ENCODE measurements around the gene AARS1. TPM values are rescaled to one million over a fixed set of nuclear protein-coding genes. Genes with fewer than 3 reads are reported as not detected.
"Not testable (repeated sequence)": the region's sequence is repeated elsewhere in the genome, so short reads cannot be mapped to it uniquely, and the experiment has no call there.

The AARS1 gene
- polyA plus RNA-seq: 10 to 100 TPM; 12.9 to 27.8 TPM

DNA sequence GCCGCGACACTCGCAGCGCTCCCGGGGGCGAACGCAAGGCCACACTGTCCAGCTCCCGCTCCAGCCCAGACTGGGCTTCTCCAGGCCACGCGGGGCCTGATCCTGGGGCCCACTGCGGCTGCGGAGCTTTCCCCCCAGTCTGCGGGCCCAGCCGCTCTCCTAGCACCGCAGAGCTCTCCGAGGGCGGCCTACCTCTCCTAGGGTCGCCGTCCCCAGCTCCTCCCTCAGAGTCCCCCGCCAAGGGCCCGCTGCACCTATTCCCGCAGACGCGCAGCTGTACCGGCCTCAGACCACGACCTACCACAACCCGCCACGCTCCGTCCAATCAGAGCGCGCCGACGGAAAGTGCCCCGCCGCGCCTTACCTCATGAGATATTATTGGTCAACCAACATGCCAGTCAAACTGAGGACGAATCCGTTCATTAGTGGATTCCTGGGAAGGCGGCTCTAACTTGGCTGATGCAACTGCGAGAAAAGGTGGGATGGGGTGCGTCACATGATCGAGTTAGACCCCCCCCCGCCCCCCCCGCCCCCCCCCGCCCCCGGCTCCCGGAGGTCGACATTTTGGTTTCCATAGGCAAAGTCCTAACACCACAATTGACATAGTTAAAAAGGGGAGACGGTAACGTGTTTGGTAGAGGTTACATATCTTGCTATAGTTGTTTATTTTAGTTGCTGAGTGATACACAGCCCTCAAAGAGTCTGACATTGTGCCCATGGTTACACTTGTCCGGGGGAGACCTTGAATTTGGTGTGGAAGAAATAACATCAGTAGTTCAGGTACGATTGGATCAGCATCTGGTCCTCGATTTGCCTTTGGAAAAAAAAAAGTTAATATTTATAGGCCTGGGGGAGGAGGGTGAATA is at the start of gene AARS1:
AARS1 (minus strand) TSS at position 278 of the 866 bp plus-strand sequence. CDS start 6,743 bp downstream, outside the sequence.
- no peaks in the 10 kb centered on the region for H3K4me1 ChIP-seq (ENCODE audit: control insufficient read depth in 2 of 2, insufficient read depth in 2 of 2, low read length in 1 of 2)
- H3K9me3 ChIP-seq (ENCODE audit: control insufficient read depth in 2 of 2, insufficient read depth in 1 of 2, low read depth in 1 of 2, low read length in 1 of 2): no peaks in the 10 kb centered on the region
- H3K4me3 ChIP-seq (ENCODE audit: low read depth in 1 of 2, low read length in 2 of 2): peak within 1 kb of the TSS; percentile 80 to 92
- H3K27ac ChIP-seq (ENCODE audit: low read depth in 2 of 2, low read length in 1 of 2): peak within 1 kb of the TSS; percentile 89 to 93
- 0 to 1% methylated on average over 52 to 53 of the region's 53 CpGs for WGBS, 2 donors
- no peaks in the 10 kb centered on the region for H3K27me3 ChIP-seq (ENCODE audit: control insufficient read depth in 1 of 2, insufficient read depth in 2 of 2, low read length in 2 of 2)
- no peaks in the 10 kb centered on the region for H3K36me3 ChIP-seq (ENCODE audit: control insufficient read depth in 2 of 2, insufficient read depth in 2 of 2, low read length in 1 of 2)

DNA sequence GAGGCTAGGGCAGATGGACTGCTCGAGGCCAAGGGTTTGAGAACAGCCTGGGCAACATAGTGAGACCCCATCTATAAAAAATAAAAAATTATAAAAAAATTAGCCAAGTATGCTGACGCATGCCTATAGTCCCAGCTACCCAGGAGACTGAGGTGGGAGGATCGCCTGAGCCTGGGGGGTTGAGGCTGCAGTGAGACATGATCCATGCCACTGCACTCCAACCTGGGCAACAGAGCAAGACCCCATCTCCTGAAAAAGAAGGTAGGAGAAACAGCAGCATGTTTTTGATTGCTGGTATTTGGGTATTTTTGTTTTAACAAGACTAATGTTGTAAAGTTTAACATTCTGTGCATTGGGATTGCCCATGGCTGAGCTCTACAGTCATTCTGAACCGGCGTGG is 48.5 kb upstream of the AARS1 start:
- Histone ChIP-seq H3K4me3 (ENCODE audit: low read depth in 1 of 2, low read length in 2 of 2) (no peak overlapping the region), H3K9me3 (ENCODE audit: control insufficient read depth in 2 of 2, insufficient read depth in 1 of 2, low read depth in 1 of 2, low read length in 1 of 2) (no peaks in the 10 kb centered on the region), H3K27ac (ENCODE audit: low read depth in 2 of 2, low read length in 1 of 2) (no peak overlapping the region), H3K27me3 (ENCODE audit: control insufficient read depth in 1 of 2, insufficient read depth in 2 of 2, low read length in 2 of 2) (no peaks in the 10 kb centered on the region), H3K36me3 (ENCODE audit: control insufficient read depth in 2 of 2, insufficient read depth in 2 of 2, low read length in 1 of 2) (peaks cover 10 to 12% of the 10 kb centered on the region in 2 donors), H3K4me1 (ENCODE audit: control insufficient read depth in 2 of 2, insufficient read depth in 2 of 2, low read length in 1 of 2) (no peaks in the 10 kb centered on the region)
- WGBS, 2 donors: 96 to 100% methylated on average over 5 of the region's 5 CpGs

DNA sequence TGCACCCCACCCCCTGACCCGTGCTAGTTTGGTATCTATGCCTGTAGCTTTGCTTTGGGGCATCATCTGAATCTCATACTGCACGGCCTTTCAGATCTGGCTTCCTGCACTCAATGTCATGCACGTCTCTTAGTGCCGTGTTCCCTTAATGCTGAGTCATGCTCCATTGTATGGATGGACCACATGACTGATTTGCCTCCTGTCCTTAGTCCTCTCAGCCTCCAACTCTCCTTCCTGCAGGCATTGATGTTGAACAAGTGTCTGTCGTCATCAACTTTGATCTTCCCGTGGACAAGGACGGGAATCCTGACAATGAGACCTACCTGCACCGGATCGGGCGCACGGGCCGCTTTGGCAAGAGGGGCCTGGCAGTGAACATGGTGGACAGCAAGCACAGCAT is 43.4 kb upstream of the AARS1 start:
- H3K4me3 ChIP-seq (ENCODE audit: low read depth in 1 of 2, low read length in 2 of 2); H3K4me1 ChIP-seq (ENCODE audit: control insufficient read depth in 2 of 2, insufficient read depth in 2 of 2, low read length in 1 of 2); H3K27ac ChIP-seq (ENCODE audit: low read depth in 2 of 2, low read length in 1 of 2); H3K27me3 ChIP-seq (ENCODE audit: control insufficient read depth in 1 of 2, insufficient read depth in 2 of 2, low read length in 2 of 2); H3K9me3 ChIP-seq (ENCODE audit: control insufficient read depth in 2 of 2, insufficient read depth in 1 of 2, low read depth in 1 of 2, low read length in 1 of 2): not testable (repeated sequence)
- 58 to 76% methylated on average over 5 of the region's 12 CpGs for WGBS, 2 donors
- H3K36me3 ChIP-seq (ENCODE audit: control insufficient read depth in 2 of 2, insufficient read depth in 2 of 2, low read length in 1 of 2): peaks cover 12 to 18% of the 10 kb centered on the region in 2 donors

DNA sequence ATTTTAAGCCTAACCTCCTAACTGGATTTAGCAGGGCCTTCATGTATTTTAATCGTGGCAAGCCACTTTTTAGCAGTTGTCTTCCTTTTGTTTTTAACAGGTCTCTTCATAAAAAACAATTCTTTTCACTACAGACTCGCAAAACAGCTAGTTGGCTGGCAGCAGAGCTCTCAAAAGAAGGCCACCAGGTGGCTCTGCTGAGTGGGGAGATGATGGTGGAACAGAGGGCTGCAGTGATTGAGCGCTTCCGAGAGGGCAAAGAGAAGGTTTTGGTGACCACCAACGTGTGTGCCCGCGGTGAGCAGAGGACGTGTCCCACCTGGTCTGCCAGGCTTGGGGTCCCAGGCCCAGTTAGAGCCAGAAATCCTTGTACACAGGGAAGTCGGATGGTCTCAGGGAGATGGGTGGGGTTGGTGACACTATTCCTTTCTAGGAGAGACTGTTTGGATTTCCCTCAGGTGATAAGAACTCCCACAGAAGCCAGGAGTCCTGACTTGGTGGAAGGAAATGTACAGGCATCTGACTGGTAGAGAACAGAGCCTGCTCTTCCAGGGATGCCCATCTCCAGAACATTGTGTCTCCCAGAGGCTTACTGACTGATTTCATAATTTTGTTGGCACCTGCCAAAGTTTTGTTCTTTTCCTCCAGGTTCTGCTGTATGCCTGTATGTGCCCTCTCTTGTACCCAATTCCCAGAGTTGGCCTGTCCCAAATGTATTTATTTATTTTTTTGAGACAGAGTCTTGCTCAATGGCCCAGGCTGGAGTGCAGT is 42.5 kb upstream of the AARS1 start:
- peaks cover 12 to 18% of the 10 kb centered on the region in 2 donors for H3K36me3 ChIP-seq (ENCODE audit: control insufficient read depth in 2 of 2, insufficient read depth in 2 of 2, low read length in 1 of 2)
- H3K27ac ChIP-seq (ENCODE audit: low read depth in 2 of 2, low read length in 1 of 2): no peak overlapping the region

DNA sequence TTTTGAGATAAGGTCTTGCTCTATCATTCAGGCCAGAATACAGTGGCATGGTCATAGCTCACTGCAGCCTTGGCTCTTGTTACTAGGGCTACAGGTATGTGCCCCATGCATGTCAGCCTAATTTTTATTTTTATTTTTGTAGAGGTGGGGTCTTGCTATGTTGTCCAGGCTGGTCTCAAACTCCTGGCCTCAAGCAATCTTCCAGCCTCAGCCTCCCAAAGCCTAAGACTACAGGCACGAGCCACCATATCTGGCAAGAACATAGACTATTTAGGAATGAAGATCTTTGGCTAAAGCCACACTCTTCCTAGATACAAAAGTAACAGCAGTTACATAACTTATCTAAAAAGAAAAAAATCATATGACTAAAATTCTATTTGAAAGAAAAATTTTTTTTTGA is 41.8 kb upstream of the AARS1 start:
- Histone ChIP-seq H3K4me3 (ENCODE audit: low read depth in 1 of 2, low read length in 2 of 2) (no peak overlapping the region), H3K36me3 (ENCODE audit: control insufficient read depth in 2 of 2, insufficient read depth in 2 of 2, low read length in 1 of 2) (peaks cover 12 to 18% of the 10 kb centered on the region in 2 donors), H3K4me1 (ENCODE audit: control insufficient read depth in 2 of 2, insufficient read depth in 2 of 2, low read length in 1 of 2) (no peaks in the 10 kb centered on the region), H3K9me3 (ENCODE audit: control insufficient read depth in 2 of 2, insufficient read depth in 1 of 2, low read depth in 1 of 2, low read length in 1 of 2) (no peaks in the 10 kb centered on the region), H3K27ac (ENCODE audit: low read depth in 2 of 2, low read length in 1 of 2) (no peak overlapping the region), H3K27me3 (ENCODE audit: control insufficient read depth in 1 of 2, insufficient read depth in 2 of 2, low read length in 2 of 2) (no peaks in the 10 kb centered on the region)
- 93 to 94% methylated on average over 1 of the region's 1 CpG for WGBS, 2 donors

More for the DNA sequence above, 42.5 kb upstream of the AARS1 start:
- WGBS, 2 donors: 60 to 65% methylated on average over 9 of the region's 9 CpGs
- no peak overlapping the region for H3K4me3 ChIP-seq (ENCODE audit: low read depth in 1 of 2, low read length in 2 of 2)
- H3K4me1 ChIP-seq (ENCODE audit: control insufficient read depth in 2 of 2, insufficient read depth in 2 of 2, low read length in 1 of 2): no peaks in the 10 kb centered on the region
- H3K27me3 ChIP-seq (ENCODE audit: control insufficient read depth in 1 of 2, insufficient read depth in 2 of 2, low read length in 2 of 2): no peaks in the 10 kb centered on the region
- no peaks in the 10 kb centered on the region for H3K9me3 ChIP-seq (ENCODE audit: control insufficient read depth in 2 of 2, insufficient read depth in 1 of 2, low read depth in 1 of 2, low read length in 1 of 2)

DNA sequence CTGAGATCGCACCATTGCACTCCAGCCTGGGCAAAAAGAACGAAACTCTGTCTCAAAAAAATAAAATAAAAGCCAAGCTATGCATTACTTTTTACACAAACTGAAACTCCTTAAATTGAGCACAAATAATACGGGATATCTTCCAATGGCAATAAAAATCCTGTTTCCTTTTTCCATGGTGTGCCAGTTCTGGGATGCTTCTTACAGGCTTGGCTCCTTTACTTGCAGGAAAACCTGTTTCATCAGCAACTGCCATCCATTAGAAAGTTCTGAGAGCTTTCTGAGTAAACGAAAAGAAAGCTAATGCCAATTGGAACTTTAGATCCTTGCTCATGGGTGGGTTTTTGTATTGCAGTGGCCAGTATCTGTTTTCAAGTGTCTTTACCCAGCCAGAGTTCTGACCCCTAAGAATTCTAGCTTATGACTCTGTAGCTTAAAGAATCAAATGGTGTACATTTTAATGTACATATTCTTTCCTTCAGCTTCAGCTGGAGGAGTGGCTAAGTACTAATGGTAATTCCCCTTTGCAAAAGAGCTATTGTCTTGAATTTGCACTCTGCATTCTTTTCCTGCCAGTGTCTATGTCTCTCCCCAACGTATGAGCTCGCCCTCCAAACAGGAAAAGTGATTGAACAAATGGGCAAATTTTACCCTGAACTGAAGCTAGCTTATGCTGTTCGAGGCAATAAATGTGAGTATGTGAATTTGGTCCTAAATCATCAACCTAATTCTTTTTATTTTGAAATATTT is 35.9 kb upstream of the AARS1 start:
- WGBS, 2 donors: 90 to 91% methylated on average over 7 of the region's 7 CpGs
- Histone ChIP-seq H3K4me3 (ENCODE audit: low read depth in 1 of 2, low read length in 2 of 2) (no peak overlapping the region), H3K36me3 (ENCODE audit: control insufficient read depth in 2 of 2, insufficient read depth in 2 of 2, low read length in 1 of 2) (peaks cover 0 to 7% of the 10 kb centered on the region in 2 donors), H3K9me3 (ENCODE audit: control insufficient read depth in 2 of 2, insufficient read depth in 1 of 2, low read depth in 1 of 2, low read length in 1 of 2) (no peaks in the 10 kb centered on the region), H3K27ac (ENCODE audit: low read depth in 2 of 2, low read length in 1 of 2) (no peak overlapping the region), H3K4me1 (ENCODE audit: control insufficient read depth in 2 of 2, insufficient read depth in 2 of 2, low read length in 1 of 2) (no peaks in the 10 kb centered on the region), H3K27me3 (ENCODE audit: control insufficient read depth in 1 of 2, insufficient read depth in 2 of 2, low read length in 2 of 2) (no peaks in the 10 kb centered on the region)

DNA sequence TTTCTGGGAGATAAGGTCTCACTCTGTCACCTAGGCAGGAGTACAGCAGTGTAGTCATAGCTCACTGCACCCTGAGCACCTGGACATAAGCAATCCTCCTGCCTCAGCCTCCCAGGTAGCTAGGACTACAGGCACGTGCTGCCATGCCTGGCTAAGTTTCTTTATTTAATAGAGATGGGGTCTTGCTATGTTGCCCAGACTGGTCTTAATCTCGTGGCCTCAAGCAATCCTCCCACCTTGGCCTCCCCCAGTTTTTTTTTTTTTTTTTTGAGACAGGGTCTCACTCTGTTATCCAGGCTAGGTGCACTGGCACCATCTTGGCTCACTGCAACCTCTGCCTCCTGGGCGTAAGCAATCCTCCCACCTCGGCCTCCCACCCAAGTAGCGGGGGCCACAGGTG is 30.8 kb upstream of the AARS1 start:
- peaks cover 2 to 10% of the 10 kb centered on the region in 2 donors for H3K36me3 ChIP-seq (ENCODE audit: control insufficient read depth in 2 of 2, insufficient read depth in 2 of 2, low read length in 1 of 2)
- H3K27ac ChIP-seq (ENCODE audit: low read depth in 2 of 2, low read length in 1 of 2): no peak overlapping the region
- H3K9me3 ChIP-seq (ENCODE audit: control insufficient read depth in 2 of 2, insufficient read depth in 1 of 2, low read depth in 1 of 2, low read length in 1 of 2): no peaks in the 10 kb centered on the region
- no peaks in the 10 kb centered on the region for H3K27me3 ChIP-seq (ENCODE audit: control insufficient read depth in 1 of 2, insufficient read depth in 2 of 2, low read length in 2 of 2)
- WGBS, 2 donors: 97 to 100% methylated on average over 5 of the region's 5 CpGs
- no peak overlapping the region for H3K4me3 ChIP-seq (ENCODE audit: low read depth in 1 of 2, low read length in 2 of 2)
- H3K4me1 ChIP-seq (ENCODE audit: control insufficient read depth in 2 of 2, insufficient read depth in 2 of 2, low read length in 1 of 2): no peaks in the 10 kb centered on the region

DNA sequence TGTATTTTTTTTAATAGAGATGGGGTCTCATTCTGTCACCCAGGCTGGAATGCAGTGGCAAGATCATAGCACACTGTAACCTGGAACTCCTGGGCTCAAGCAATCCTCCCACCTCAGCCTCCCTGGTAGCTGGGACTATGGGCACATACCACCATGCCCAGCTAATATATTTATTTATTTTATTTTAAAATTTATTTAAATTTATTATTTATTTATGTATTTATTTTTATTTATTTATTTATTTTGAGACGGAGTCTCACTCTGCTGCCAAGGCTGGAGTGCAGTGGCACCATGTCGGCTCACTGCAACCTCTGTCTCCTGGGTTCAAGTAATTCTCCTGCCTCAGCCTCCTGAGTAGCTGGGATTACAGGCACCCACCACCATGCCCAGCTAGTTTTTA is 18.4 kb upstream of the AARS1 start:
- H3K27me3 ChIP-seq (ENCODE audit: control insufficient read depth in 1 of 2, insufficient read depth in 2 of 2, low read length in 2 of 2); H3K27ac ChIP-seq (ENCODE audit: low read depth in 2 of 2, low read length in 1 of 2); H3K4me1 ChIP-seq (ENCODE audit: control insufficient read depth in 2 of 2, insufficient read depth in 2 of 2, low read length in 1 of 2); H3K36me3 ChIP-seq (ENCODE audit: control insufficient read depth in 2 of 2, insufficient read depth in 2 of 2, low read length in 1 of 2); H3K9me3 ChIP-seq (ENCODE audit: control insufficient read depth in 2 of 2, insufficient read depth in 1 of 2, low read depth in 1 of 2, low read length in 1 of 2); H3K4me3 ChIP-seq (ENCODE audit: low read depth in 1 of 2, low read length in 2 of 2): not testable (repeated sequence)
- 94 to 96% methylated on average over 2 of the region's 2 CpGs for WGBS, 2 donors

DNA sequence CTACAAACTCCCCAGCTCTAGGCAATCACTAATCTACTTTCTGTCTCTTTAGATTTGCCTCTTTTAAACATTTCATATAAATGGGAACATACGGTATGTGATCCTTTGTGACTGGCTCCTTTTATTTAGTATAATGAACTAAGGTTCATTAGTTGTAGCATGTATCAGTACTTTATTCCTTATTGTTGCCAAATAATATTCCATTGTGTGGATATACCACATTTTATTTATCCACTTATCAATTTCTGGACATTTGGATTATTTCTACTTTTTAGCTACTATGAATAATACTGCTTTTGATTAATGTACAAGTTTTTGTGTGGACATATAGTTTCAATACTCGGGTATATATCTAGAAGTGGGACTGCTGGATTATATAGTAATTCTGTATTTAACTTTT is 17.6 kb upstream of the AARS1 start:
- no peak overlapping the region for H3K4me3 ChIP-seq (ENCODE audit: low read depth in 1 of 2, low read length in 2 of 2)
- no peak overlapping the region for H3K27ac ChIP-seq (ENCODE audit: low read depth in 2 of 2, low read length in 1 of 2)
- no peaks in the 10 kb centered on the region for H3K27me3 ChIP-seq (ENCODE audit: control insufficient read depth in 1 of 2, insufficient read depth in 2 of 2, low read length in 2 of 2)
- H3K36me3 ChIP-seq (ENCODE audit: control insufficient read depth in 2 of 2, insufficient read depth in 2 of 2, low read length in 1 of 2): no peaks in the 10 kb centered on the region
- no peaks in the 10 kb centered on the region for H3K9me3 ChIP-seq (ENCODE audit: control insufficient read depth in 2 of 2, insufficient read depth in 1 of 2, low read depth in 1 of 2, low read length in 1 of 2)
- 92 to 94% methylated on average over 2 of the region's 2 CpGs for WGBS, 2 donors
- no peaks in the 10 kb centered on the region for H3K4me1 ChIP-seq (ENCODE audit: control insufficient read depth in 2 of 2, insufficient read depth in 2 of 2, low read length in 1 of 2)

Data from esophagus (tissue), 2 donors.